GM18951 (cell line): Measurements from ENCODE around the gene TUBA4B.
A peak's percentile ranks its signal among the peaks of the same experiment; 100 is the strongest.
"Not testable (repeated sequence)": the region's sequence is repeated elsewhere in the genome, so short reads cannot be mapped to it uniquely, and the experiment has no call there.

Source experiments
- POLR2A ChIP-seq: IDR thresholded peaks from 4 replicates; pipeline ENCODE4 v1.6.1; 2011; ENCODE audit warnings: mild to moderate bottlenecking; ENCODE audit not compliant: insufficient read length, insufficient read depth; ENCODE audit errors: extremely low read depth
- in situ Hi-C: fragments of 300-500 bp; cut with MboI; formaldehyde crosslinking; loops from one replicate; pipeline ENCODE4 v1.12.0; 2022; ENCODE audit warnings: low sequenced_read_pairs, mixed read lengths, inconsistent platforms; ENCODE audit not compliant: unreplicated experiment

The TUBA4B gene

DNA sequence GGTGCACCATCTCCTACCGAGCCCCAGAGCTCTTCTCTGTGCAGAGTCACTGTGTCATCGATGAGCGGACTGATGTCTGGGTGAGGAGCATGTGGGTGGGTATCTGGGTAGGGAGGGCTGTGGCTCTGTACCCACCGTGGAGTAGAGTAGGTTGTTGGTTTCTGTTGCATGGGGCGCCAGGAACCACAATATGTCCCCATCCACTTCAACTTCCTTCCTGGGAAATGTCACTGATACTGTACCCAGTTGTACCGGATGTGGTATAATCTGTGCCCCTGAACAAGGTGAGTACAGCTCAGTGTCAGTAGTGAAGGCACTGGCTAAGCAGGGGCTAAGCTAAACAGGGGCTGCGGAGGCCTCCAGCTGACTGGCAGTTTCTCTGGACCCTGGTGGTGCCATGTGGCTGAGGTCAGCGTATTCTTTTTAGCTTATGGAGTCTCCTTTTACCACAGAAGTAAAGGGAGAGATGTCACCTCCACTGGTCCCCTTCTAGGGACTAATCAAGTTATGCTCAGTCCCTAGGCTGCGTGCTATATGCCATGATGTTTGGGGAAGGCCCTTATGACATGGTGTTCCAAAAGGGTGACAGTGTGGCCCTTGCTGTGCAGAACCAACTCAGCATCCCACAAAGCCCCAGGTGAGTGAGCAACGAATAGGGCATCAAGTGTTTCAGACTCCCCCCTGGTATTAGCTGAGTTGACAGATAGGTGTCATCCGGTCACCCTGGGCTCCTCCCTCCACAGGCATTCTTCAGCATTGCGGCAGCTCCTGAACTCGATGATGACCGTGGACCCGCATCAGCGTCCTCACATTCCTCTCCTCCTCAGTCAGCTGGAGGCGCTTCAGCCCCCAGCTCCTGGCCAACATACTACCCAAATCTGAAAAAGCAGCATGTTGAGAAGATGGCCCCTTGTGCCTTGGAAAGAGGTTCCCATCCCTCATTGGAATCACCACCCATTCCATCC, 5.1 kb upstream of the TUBA4B start:
- in situ Hi-C loops, result no loop called here
- TF ChIP-seq POLR2A, result peak; percentile 9

DNA sequence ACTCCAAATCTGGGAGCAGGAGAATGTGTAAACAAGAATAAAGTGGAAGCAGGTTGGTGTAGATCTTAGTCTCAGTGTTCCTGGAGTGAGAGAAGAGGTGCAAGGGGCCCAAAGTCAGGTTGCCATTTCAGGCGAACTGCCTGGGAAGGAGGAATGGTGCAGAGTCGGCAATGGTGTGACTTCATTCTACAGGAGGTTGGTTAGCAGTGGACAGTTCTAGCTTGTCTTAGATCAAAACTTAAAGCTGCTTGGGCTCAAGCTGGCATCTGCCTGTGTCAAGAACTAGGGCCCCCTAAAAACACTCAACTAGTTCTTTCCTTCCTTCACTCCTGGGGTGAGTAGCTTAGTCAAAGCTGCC, 4.2 kb upstream of the TUBA4B start:
- in situ Hi-C loops, result no loop called here
- TF ChIP-seq POLR2A, result no peak

- in situ Hi-C loops, result no loop called here
These were observed 3.7 kb upstream of the TUBA4B start for GRCh38 chr2:219249203-219249980.

GRCh38 chr2:219250049-219250781, 2.8 kb upstream of the TUBA4B start:
- in situ Hi-C loops, result no loop called here
- TF ChIP-seq POLR2A, result peak; percentile 30

More at GRCh38 chr2:219249203-219249980, 3.7 kb upstream of the TUBA4B start:
- peak; percentile 45 for TF ChIP-seq POLR2A

- TF ChIP-seq POLR2A, result no peak
These were observed 1.4 kb upstream of the TUBA4B start for GRCh38 chr2:219251656-219252055.

DNA sequence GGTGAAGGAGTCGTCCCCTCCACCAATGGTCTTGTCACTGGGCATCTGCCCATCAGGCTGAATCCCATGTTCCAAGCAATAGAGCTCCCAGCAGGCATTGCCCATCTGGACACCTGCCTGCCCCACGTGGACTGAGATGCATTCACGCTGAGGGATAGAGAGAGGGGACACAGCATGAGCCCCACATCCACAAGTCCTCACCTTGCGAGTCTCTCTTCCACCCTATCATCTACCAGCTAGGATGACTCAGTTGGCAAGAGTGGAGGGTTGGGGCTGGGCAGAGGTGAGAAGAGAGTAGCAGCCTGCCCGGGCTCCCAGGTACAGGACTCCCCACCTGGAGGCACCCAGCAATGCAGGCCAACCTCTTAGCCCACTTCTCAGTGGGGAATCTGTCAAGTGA, 959 bp upstream of the TUBA4B start:
- in situ Hi-C loops, result no loop called here
- no peak for TF ChIP-seq POLR2A

More at GRCh38 chr2:219251656-219252055, 1.4 kb upstream of the TUBA4B start:
- in situ Hi-C loops, result no loop called here

DNA sequence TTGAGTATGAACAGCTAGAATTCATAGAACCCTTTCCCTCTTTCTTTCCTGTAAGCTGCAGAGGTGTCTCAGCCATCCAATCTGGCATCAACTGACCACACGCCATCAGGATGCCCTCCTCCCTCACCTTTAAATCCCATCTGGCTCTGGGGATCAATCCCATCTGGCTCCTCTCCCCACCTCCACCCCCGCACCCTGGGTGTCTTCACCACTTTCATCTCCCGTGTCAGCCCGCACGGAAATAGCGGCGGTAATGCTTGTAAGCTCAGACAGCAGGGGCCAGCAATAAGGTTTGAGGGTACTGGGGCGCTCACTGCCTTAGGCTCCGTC, 508 bp upstream of the TUBA4B start:
- in situ Hi-C loops, result no loop called here
- TF ChIP-seq POLR2A, result no peak

GRCh38 chr2:219253753-219254589, 928 bp downstream of the TUBA4B start, which contains the start of gene TUBA4A:
TUBA4A (minus strand) TSS chr2:219253918; CDS start chr2:219253858, 60 bp downstream.
- in situ Hi-C loops, result no loop called here
- peak; percentile 100 for TF ChIP-seq POLR2A

DNA sequence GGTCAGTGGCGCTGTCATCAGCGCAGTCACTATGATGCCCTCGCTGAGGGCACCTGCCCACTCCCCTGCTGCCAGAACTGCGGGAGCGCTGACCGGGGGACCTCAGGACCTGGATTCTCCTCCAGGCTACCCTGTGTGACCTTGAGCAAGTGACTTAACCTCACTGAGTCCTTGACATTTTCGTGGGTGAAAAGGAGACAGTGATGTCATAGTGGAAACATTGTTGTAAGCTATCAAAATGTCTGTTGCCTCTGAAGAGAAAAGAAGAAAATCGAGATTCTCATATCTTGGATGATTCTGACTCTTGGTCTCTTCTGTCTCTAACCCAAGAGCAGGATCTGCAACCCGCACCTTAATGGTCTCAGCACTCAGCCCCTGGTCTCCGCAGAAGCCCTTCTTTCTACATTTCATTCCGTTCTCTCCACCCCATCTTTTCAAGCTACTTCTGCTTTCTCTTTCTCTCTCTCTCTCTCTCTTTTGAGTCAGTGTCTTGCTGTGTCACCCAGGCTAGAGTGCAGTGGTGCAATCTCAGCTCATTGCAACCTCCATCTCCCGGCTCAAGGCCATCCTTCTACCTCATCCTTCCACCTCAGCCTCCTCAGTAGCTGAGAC, 1.7 kb downstream of the TUBA4B start:
- in situ Hi-C loops, result no loop called here

DNA sequence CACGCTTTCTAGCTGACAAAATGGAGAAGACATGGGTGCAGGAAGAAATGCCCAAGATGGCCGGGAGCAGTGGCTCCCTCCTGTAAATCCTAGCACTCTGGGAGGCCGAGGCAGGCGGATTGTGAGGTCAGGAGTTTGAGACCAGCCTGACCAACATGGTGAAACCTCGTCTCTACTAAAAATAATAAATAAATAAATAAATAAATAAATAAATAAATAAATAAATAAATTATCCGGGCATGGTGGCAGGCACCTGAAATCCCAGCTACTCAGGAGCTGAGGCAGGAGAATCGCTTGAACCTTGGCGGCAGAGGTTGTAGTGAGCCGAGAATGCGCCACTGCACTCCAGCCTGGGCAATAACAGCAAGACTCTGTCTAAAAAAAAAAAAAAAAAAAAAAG, 5.9 kb downstream of the TUBA4B start:
- in situ Hi-C loops, result not testable (repeated sequence)

More for the DNA sequence above, 1.7 kb downstream of the TUBA4B start:
- TF ChIP-seq POLR2A, result no peak

- in situ Hi-C loops, result no loop called here
- TF ChIP-seq POLR2A, result no peak
These were observed 8.2 kb downstream of the TUBA4B start for GRCh38 chr2:219261024-219261855.
